HG03571 (cell line): Measurements from ENCODE around the gene SLC5A12.

Experiments used
- ATAC-seq: cut with Tn5 transposase; IDR thresholded peaks from one replicate; pipeline ENCODE4 v1.9.1; 2021; ENCODE audit not compliant: unreplicated experiment

Gene SLC5A12

DNA sequence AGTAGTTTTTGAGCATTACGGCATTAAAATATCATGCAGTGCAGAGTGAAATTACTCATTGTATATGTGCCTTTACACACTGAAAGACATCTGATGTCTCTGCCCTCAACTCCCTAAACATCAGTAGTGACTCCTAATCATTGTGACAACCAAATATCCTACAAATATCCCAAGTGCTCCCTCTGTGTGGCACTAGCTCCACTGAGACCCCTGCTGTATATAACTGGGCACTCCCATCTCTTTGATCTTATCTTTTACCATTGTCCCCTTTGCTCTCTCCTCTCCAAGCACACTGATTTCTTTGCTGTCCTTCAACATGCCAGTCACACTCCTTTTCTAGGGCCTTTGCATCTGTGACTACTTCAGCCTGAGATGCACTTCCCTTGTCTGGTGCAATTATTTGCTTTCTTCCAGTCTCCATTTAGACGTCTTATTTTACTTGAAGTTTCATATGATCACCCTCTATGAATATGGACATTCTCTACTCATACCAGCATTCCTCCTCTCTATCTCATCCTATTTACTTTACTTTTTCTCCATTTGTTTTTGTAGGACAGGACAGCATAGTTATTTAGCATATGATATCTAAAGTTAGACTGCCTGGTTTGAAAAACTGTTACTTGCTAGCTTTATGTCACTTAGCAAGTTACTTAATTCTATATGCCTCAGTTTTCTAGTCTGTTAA, 2.4 kb downstream of the SLC5A12 start:
- ATAC-seq: no peak

DNA sequence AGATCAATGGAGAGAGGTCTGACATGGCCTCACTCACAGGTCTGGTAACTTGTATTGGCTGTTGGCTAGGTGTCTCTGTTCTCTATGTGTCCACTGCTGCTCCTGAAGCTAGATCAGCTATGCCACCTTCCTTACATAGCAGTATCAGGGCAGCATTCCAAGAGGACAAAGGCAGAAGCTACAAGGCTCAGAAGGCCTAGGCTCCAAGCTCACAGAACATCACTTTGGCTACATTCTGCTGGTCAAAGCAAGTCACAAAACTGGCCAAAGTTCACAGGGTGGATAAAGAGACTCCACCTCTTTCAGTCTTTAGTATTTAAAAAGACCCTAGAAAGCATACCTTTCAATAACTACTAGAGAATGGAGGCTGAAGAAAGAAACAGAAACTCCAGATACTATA, 4.1 kb downstream of the SLC5A12 start:
- no peak for ATAC-seq

DNA sequence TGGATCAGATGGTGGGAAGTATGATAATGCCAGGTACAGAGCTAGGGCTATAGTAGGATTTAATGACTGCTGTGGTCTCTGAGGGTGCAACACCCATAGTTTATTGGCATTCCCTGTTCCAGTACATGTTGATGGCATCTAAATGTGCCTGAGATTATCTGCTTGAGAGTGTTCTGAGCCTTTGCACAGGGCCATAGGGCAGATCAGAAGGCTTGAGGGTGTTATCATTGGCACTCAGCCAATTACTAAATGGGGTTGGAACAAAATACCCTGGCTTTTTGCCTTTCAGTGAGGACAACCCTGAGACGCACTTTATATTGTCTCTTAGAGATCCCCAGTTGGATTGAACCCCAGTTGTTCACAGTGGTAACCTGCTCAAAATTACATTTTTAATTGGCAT, 6.7 kb downstream of the SLC5A12 start:
- no peak for ATAC-seq

DNA sequence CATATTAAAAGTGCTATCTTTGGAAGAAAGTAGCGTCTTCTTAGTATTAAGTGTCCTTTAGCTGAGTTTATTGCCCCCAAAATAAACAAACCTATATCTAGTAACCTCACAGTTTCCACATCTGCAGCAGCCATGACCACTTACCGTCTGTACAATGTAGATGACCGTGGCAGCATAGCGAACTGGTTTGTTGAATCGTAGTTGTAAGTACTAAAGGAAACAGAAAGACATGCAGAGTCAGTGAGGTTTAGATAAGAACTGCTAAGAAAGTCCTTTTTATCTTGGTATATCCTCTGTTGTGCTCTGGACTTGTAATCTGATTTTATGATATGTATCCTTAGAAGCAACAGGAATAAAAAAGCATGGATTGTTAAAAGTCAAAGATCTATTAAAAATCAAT, 9.4 kb downstream of the SLC5A12 start:
- no peak for ATAC-seq

DNA sequence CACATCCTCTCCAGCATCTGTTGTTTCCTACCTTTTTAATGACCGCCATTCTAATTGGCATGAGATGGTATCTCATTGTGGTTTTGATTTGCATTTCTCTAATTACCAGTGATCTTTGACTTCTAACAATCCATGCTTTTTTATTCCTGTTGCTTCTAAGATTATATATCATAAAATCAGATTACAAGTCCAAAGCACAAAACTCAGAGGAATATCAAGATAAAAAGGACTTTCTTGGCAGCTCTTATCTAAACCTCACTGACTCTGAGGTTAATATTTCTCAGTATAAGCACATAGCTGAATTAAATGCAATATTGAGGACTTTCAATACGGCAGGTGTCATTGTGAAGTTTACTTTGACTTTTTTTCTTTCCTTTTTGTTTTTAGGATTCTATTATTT, 11.4 kb downstream of the SLC5A12 start:
- ATAC-seq: no peak

DNA sequence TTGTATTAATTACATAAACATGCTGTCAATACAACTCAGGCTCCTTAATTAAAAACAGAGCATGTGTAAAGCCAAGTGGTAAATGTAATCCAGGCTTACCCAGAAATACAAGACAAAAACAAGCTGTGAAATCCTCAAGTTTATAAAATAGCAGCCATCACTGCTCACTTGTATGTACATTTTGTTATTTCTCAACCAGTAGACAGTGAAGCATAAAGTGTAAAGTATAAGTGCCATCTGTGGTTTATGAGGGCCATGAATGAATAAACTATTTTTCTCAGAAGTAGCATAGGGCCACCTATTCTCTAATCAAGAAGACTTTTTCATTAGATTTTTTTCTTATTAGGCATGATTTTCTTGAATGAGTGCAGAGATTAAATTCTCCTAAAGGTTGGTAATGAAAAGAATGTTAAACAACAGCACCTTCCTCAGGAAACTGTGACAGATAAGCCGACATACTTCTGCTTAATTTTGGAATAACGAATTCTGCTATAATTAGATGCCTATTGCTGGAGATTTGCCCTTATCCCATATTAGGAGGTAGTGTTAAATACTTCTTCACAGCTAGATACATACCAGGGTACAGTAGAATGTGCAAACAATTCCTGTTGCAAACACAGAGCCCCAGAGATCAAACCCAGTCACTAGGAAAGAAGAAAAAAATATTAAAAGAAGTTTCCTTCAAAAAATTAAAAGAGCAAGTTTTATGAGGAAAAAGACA, 13.0 kb downstream of the SLC5A12 start:
- ATAC-seq: no peak

DNA sequence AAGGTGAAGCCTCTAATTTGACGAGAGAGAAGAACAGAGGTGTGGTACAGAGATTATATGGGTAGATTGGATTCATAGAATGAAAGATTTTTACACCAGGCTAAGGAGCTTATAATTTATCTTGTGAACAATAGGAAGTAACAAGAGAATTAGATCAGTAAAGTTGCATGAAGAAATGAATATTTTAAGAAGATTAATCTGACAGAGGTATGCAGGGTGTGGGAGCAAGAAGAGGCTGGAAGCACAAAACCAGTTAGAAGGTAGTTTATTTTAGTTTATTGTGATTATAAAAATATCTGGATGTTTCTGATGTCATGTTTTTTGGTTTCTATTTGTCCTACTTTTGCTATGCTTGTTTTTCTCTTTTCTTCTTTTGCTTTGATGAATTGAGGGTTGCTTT, 15.7 kb downstream of the SLC5A12 start:
- ATAC-seq: no peak

DNA sequence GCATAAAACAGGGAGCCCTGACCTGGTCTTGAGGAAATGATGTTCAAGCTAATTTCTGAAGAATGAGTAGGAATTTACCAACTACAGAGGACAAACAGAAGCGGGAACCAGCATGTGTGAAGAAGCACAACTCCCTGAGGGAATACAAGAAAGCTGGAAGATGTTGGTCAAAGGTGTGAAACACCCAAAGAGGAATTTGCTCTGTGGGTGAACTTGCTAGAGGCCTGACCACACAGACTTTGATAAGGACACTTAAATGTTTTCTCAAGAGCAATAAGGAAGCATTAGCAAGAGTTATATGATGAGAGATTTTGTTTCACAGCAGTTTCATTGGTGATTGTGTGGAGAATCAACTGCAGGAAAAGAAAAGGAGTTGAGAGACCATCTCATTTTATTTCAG, 17.6 kb downstream of the SLC5A12 start:
- no peak for ATAC-seq

DNA sequence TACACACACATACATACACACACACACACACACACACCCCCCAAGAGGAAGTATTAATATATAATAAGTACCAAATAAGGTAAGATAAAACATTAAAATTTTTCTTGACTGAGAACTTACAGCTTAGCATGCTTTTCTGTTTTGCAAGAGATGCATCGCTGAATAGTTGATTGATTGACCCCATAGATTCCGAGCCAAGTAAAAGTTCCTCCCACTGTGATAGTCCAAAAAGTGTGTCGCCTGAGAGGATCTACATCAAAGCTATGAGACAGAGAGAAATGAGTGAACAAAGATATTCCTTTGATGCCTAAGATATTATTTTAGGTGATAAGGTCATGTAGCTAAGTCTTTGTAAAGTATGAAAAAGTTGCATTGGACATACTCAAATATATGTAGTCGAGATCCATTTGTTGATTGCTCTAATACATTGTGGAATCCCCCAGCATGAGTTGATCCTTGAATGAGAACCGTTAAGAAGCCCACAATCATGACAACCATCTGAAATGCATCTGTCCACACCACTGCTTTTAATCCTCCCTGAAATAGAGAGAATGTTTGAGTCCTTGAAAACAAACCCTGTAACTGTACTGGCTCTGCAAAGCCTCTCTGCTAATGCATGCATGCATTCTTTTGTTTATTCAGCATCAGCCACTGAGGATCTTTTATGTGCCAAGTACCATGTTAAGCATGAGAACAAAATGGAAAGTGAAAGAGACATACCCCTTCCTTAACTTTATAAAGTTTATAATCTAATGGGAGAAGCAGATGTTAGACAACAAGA, 18.3 kb downstream of the SLC5A12 start:
- no peak for ATAC-seq

DNA sequence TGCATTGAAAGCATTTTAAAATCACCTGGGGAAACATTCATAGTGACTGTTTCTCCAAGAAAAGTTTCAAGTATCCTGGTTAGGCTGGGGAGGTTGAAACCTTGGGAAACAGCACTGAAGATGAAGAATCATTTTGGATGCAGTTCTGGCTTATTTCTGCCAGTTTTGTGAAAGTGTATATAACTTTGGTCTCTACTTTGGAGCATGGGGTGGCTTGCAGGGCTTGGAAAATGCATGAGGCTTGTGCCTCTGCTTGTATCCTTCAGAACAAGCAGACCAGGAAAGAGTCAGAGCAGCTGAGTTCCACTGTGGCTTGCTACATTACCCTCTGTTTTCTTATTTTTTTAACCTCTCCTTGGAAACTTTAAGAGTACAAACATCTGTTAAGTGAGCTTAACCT, 19.5 kb downstream of the SLC5A12 start:
- ATAC-seq: no peak

DNA sequence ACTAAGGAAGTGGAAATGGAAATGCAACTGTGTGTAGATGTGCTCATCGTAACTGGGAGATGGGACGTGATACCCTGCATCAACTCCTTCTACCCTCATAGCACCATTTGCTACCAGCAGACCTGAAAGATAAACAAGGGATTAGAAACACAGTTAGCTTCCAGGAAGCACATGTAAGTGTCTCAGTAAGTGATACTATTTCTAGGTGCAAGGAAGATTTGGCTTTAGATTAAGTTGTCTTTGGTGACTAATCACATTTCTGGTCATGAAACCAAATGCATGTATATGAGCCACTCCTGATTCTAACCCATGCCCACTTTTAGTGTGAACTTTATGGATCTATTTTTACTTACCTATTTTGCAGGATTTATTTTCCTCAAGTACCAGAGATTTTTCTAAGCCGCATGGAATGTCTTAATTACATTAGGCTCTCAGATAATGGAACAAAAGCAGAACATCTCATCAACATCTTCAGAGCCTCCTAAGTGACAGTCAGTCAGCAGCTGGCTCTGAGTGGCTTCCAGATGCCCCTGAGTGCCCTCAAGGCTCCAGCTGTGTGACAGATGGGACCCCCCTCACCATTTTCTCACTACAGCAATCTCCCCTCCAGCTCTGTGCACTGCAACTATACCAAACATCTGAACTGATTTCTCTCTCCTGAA, 21.2 kb downstream of the SLC5A12 start:
- no peak for ATAC-seq

DNA sequence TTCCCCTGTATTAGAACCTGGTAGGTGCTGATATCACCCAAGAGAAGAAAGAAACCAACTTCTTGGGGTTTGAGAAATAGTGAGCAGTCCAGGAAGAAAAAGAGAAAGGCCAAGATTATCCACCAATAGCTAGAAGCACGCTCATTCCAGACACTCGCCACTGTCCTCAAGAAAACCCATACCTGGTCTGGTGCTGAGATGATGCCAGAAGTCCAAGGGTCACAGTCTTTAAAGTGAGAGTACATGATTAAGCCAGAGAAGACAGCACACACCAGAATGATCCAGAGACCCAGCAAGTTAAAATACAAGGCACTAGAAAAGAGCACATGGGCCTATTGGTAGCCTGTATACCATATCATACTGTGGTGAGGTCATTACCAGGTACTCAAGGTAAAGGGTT, 23.6 kb downstream of the SLC5A12 start:
- no peak for ATAC-seq

DNA sequence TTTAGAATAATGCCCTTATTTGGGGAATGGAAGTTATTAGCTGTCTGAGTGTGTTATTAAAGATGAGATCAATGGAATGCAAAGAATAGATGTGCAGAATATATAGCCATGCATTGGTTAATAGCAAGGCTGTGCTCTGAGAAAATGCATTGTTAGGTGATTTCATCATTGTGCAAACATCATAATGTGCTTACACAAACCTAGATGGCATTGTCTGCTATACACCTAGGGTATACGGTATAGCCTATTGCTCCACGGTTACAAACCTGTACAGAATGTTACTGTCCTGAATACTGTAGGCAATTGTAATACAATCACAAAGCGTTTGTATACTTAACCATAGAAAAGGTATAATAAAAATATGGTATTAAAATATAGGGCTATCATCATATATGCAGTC, 25.5 kb downstream of the SLC5A12 start:
- ATAC-seq: no peak

DNA sequence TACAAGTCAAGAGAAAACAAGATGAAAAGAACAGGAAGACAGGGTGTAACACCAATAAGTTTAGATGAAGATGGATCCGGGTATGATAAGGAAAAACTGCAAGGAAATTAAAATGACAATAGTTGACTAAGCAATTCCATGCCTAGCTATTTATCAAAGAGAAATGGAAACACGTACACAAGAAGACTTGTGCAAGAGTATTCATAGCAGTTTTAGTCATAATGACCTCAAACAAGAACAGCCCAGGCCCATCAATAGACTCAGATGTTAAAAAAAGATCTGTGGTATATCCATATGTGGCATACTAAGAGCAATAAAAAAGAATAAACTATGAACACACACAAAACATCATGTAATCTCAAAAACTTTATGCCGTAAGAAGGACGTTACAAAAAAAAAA, 33.2 kb downstream of the SLC5A12 start:
- ATAC-seq: no peak

DNA sequence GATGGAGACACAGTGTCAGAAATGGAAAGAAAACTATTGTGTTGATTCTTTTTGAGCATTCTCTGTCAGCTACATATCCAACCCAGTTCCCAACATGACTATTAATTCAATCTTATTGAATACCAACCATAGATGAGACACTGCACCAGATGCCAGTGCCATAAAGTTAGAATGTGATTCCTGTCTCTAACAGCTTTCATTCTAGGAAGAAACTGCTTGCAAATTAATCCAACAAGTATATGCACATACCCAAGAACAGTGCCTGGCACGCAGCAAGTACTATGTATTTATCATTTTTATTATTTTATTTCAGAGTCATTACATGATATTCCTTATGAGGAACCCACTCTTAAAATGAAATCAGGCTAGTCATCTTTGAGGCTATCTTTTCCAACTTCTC, 34.5 kb downstream of the SLC5A12 start:
- ATAC-seq: no peak

DNA sequence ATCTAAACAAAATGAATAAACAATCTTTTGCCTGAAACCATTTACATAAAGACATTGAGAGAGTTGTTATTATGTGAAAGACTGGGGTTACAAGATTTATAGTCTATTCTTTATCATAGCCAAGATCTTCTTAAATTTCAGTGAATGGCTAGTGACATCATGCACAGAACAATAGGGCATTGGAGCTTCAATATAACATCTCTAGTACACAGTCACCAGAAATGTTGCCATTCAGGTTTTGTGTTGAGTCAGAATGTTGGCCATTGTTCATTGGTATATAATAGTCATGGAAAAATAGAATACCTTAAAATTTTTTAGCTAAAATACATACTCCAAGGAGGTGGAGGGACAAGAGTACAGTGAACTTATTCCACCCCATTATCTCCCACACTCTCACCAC, 44.3 kb downstream of the SLC5A12 start:
- ATAC-seq: no peak

DNA sequence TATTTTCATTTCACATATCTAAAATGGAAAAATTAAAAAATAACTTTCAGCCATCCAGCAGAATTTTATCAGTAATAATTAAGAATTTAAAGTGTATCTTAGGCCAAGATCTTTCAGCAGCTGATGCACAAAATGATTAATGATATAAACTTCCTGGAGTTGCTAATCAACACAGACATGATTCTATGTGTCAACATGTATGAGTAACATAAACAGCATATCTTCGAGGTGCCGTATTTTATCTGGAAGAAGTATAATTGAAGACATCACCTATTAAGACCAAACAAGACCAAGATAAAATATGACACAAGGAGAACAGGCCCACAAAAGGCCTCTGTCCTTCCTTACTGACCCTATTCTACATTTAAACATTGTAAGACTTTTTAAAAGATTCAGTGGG, 45.2 kb downstream of the SLC5A12 start:
- ATAC-seq: no peak

DNA sequence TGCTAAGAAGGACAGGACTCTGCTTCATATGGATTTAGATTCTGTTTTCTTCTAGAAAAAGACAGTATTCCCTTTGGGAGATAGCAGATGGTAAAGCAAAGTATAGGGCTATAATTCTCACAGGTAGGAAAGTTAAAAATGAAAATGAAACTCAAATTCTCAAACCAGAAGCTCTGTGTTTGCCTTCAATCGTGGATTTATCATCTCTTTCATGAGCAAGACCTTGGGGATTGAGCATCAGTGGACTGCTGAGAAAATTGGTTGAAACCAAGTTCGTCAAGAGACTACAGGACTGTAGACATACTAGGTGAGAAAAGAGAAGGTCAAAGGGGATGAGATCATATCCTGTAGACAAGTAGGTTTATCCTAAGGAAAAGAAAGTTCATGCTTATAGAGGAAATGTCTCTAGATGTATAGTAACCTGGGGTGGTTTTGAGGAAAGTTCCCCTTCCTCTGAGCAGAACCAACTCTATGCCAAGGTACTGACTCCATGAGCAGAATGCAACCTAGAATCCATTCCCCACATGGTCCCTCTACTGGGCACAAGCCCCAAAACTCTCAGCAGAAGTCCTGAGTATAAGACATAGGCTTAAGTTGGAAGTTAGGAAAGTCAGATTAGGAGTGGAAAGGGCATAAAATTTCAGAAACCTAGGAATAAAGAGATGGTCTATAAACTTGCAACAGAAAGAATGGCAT, 46.5 kb downstream of the SLC5A12 start:
- ATAC-seq: no peak

DNA sequence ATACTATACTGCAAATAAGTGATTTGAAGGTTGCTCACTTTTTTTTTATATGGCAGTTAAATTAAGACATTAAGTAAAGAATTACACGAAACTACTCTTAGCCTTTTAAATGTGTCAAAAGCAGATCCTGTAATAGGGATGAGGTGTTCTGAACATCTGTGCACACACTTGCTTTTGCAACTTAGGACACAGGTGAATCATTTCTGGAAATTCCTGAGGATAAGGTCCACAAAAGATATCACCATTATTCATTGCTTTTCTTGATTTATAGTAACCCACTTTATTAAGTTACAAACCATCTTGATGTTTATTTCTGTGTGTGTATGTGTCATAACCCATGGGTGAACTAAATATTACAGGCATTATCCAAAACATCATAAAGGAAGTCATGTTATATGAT, 55.9 kb downstream of the SLC5A12 start:
- ATAC-seq: no peak

DNA sequence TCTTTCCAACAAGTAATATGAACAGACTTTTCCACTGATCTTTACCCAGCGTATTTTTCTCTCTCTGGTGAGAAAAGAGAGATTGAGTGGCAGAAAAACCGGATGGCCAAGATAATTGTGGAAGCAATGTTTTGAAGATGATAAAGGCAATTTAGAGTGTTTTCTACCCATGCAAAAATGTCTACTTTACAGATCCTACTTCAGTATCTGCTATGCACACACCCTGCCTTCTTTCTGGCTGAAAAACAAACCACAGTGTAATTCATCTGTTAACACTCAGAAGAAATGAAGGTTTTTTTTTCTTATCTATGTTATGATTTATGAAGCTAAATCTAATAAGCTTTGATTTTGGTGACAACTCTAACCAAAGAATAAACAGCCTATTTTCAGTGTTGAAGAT, 56.8 kb downstream of the SLC5A12 start:
- no peak for ATAC-seq

DNA sequence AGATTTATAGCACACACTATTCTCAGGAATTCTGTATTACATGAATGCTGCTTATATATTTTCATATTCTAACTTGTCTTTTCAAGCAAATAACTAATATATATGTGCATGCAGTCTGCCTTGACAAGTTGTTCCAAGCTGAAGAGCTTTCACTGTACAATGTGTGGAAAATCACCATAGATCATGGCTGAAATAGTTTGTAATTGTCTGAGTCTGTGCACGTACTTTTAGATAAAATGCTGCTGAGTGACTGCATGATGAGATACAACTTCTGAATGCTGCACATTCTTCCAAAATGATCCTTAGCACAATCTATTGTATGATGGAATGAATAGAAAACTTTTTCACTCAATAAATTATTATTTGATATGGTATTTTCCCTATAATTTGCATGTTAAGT, 58.9 kb downstream of the SLC5A12 start:
- ATAC-seq: no peak
